GM23338 (cell line): ENCODE measurements around the gene PNN.

Experiments used
- CREB1 ChIP-seq: fragments of 250-450 bp; sonication (Bioruptor Pico); IDR thresholded peaks from 2 replicates; pipeline ENCODE4 v1.5.0; 2020; ENCODE audit warnings: low read depth, mild to moderate bottlenecking, moderate library complexity
- EZH2 ChIP-seq: fragments of 200-600 bp; sonication (generic); IDR thresholded peaks from one replicate; pipeline ENCODE4 v1.8.0; 2017; ENCODE audit warnings: antibody characterized with exemption, mild to moderate bottlenecking, low read depth; ENCODE audit not compliant: unreplicated experiment
- EZH2phosphoT487 ChIP-seq: fragments of 200-600 bp; sonication (generic); IDR thresholded peaks from one replicate; pipeline ENCODE4 v1.8.1; 2018; ENCODE audit warnings: antibody characterized with exemption; ENCODE audit not compliant: unreplicated experiment
- JUNB ChIP-seq: IDR thresholded peaks from one replicate; pipeline ENCODE4 v1.6.1; 2016; ENCODE audit warnings: antibody characterized with exemption; ENCODE audit not compliant: unreplicated experiment
- NANOG ChIP-seq: IDR thresholded peaks from 2 replicates; pipeline ENCODE4 v1.6.1; 2016; ENCODE audit warnings: antibody characterized with exemption, borderline replicate concordance
- POLR2AphosphoS5 ChIP-seq: IDR thresholded peaks from 2 replicates; pipeline ENCODE4 v1.6.1; 2016; ENCODE audit warnings: antibody characterized with exemption, low read depth
- STAT1 ChIP-seq: IDR thresholded peaks from one replicate; pipeline ENCODE4 v1.6.1; 2016; ENCODE audit warnings: antibody characterized with exemption; ENCODE audit not compliant: unreplicated experiment
- ZNF331 ChIP-seq: fragments of 250-450 bp; sonication (Bioruptor Pico); IDR thresholded peaks from 2 replicates; pipeline ENCODE4 v1.5.0; 2020; ENCODE audit warnings: low read depth, mild to moderate bottlenecking, moderate library complexity
- TF ChIP-seq, protein P1 (sequence below), 2 experiments: fragments of 200-600 bp in 1 of 2; sonication (generic) in 1 of 2; conservative IDR thresholded peaks; 2 replicates each; pipeline versions ENCODE4 v1.5.1 to v1.6.1; 2016 to 2017; ENCODE audit warnings: antibody characterized with exemption in 2 of 2, low read depth in 2 of 2, mild to moderate bottlenecking in 2 of 2, moderate library complexity in 1 of 2
- TF ChIP-seq, protein P2 (sequence below): IDR thresholded peaks from one replicate; pipeline ENCODE4 v1.6.1; 2018; ENCODE audit warnings: antibody characterized with exemption; ENCODE audit not compliant: unreplicated experiment
- TF ChIP-seq, protein P3 (sequence below): fragments of 250-450 bp; sonication (Bioruptor Pico); IDR thresholded peaks from 2 replicates; pipeline ENCODE4 v1.5.0; 2020; ENCODE audit warnings: mild to moderate bottlenecking, moderate library complexity

DNA sequence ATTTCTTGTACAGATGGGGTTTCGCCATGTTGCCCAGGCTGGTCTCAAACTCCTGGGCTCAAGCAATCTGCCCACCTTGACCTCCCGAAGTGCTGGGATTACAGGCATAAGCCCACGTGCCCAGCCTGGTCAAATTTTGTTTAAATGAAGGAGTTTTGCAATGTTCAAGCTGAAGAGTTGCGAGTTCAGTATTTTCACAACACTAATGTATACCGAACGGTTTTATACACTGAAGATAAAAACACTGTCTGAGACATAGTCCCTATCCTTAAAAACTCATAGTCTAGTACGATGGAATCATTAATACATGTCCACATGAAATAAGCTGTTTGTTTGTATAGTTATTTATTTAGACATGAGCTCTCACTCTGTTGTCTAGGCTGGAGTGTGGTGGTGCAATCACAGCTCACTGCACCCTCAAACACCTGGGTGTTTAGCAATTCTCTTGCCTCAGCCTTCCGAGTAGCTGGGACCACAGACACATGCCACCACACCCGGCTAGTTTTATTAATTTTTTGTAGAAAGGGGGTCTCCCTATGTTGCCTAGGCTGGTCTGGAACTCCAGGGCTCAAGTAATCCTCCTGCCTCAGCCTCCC, 20.4 kb upstream of the PNN start:
- TF ChIP-seq, protein P1, sequence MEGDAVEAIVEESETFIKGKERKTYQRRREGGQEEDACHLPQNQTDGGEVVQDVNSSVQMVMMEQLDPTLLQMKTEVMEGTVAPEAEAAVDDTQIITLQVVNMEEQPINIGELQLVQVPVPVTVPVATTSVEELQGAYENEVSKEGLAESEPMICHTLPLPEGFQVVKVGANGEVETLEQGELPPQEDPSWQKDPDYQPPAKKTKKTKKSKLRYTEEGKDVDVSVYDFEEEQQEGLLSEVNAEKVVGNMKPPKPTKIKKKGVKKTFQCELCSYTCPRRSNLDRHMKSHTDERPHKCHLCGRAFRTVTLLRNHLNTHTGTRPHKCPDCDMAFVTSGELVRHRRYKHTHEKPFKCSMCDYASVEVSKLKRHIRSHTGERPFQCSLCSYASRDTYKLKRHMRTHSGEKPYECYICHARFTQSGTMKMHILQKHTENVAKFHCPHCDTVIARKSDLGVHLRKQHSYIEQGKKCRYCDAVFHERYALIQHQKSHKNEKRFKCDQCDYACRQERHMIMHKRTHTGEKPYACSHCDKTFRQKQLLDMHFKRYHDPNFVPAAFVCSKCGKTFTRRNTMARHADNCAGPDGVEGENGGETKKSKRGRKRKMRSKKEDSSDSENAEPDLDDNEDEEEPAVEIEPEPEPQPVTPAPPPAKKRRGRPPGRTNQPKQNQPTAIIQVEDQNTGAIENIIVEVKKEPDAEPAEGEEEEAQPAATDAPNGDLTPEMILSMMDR (conservative IDR thresholded peaks at IDR 0.05; ENCODE audit: low read depth in 2 of 2): no peak
- TF ChIP-seq EZH2 (no peak), NANOG (no peak), POLR2AphosphoS5 (no peak), EZH2phosphoT487 (no peak), CREB1 (CRISPR knock-in tag) (no peak), ZNF331 (no peak), JUNB (no peak), STAT1 (no peak)
- TF ChIP-seq, protein P2, sequence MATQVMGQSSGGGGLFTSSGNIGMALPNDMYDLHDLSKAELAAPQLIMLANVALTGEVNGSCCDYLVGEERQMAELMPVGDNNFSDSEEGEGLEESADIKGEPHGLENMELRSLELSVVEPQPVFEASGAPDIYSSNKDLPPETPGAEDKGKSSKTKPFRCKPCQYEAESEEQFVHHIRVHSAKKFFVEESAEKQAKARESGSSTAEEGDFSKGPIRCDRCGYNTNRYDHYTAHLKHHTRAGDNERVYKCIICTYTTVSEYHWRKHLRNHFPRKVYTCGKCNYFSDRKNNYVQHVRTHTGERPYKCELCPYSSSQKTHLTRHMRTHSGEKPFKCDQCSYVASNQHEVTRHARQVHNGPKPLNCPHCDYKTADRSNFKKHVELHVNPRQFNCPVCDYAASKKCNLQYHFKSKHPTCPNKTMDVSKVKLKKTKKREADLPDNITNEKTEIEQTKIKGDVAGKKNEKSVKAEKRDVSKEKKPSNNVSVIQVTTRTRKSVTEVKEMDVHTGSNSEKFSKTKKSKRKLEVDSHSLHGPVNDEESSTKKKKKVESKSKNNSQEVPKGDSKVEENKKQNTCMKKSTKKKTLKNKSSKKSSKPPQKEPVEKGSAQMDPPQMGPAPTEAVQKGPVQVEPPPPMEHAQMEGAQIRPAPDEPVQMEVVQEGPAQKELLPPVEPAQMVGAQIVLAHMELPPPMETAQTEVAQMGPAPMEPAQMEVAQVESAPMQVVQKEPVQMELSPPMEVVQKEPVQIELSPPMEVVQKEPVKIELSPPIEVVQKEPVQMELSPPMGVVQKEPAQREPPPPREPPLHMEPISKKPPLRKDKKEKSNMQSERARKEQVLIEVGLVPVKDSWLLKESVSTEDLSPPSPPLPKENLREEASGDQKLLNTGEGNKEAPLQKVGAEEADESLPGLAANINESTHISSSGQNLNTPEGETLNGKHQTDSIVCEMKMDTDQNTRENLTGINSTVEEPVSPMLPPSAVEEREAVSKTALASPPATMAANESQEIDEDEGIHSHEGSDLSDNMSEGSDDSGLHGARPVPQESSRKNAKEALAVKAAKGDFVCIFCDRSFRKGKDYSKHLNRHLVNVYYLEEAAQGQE: no peak
- TF ChIP-seq, protein P3, sequence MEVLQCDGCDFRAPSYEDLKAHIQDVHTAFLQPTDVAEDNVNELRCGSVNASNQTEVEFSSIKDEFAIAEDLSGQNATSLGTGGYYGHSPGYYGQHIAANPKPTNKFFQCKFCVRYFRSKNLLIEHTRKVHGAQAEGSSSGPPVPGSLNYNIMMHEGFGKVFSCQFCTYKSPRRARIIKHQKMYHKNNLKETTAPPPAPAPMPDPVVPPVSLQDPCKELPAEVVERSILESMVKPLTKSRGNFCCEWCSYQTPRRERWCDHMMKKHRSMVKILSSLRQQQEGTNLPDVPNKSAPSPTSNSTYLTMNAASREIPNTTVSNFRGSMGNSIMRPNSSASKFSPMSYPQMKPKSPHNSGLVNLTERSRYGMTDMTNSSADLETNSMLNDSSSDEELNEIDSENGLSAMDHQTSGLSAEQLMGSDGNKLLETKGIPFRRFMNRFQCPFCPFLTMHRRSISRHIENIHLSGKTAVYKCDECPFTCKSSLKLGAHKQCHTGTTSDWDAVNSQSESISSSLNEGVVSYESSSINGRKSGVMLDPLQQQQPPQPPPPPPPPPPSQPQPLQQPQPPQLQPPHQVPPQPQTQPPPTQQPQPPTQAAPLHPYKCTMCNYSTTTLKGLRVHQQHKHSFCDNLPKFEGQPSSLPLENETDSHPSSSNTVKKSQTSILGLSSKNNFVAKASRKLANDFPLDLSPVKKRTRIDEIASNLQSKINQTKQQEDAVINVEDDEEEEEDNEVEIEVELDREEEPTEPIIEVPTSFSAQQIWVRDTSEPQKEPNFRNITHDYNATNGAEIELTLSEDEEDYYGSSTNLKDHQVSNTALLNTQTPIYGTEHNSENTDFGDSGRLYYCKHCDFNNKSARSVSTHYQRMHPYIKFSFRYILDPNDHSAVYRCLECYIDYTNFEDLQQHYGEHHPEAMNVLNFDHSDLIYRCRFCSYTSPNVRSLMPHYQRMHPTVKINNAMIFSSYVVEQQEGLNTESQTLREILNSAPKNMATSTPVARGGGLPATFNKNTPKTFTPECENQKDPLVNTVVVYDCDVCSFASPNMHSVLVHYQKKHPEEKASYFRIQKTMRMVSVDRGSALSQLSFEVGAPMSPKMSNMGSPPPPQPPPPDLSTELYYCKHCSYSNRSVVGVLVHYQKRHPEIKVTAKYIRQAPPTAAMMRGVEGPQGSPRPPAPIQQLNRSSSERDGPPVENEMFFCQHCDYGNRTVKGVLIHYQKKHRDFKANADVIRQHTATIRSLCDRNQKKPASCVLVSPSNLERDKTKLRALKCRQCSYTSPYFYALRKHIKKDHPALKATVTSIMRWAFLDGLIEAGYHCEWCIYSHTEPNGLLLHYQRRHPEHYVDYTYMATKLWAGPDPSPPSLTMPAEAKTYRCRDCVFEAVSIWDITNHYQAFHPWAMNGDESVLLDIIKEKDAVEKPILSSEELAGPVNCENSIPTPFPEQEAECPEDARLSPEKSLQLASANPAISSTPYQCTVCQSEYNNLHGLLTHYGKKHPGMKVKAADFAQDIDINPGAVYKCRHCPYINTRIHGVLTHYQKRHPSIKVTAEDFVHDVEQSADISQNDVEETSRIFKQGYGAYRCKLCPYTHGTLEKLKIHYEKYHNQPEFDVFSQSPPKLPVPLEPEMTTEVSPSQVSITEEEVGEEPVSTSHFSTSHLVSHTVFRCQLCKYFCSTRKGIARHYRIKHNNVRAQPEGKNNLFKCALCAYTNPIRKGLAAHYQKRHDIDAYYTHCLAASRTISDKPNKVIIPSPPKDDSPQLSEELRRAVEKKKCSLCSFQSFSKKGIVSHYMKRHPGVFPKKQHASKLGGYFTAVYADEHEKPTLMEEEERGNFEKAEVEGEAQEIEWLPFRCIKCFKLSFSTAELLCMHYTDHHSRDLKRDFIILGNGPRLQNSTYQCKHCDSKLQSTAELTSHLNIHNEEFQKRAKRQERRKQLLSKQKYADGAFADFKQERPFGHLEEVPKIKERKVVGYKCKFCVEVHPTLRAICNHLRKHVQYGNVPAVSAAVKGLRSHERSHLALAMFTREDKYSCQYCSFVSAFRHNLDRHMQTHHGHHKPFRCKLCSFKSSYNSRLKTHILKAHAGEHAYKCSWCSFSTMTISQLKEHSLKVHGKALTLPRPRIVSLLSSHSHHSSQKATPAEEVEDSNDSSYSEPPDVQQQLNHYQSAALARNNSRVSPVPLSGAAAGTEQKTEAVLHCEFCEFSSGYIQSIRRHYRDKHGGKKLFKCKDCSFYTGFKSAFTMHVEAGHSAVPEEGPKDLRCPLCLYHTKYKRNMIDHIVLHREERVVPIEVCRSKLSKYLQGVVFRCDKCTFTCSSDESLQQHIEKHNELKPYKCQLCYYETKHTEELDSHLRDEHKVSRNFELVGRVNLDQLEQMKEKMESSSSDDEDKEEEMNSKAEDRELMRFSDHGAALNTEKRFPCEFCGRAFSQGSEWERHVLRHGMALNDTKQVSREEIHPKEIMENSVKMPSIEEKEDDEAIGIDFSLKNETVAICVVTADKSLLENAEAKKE: no peak
